Activated CD8-positive, alpha-beta memory T cell treated with anti-CD3 and anti-CD28 coated beads, Interleukin-2, amount 50 U/mL, for 24 hours (primary cell): ENCODE measurements around the gene LBHD2.
"Not testable (repeated sequence)": the region's sequence is repeated elsewhere in the genome, so short reads cannot be mapped to it uniquely, and the experiment has no call there.

Experiments
- DNase-seq: peaks from one replicate; pipeline ENCODE4 v3.0.0-alpha.2; 2020; ENCODE audit errors: extremely low read depth

The LBHD2 gene

DNA sequence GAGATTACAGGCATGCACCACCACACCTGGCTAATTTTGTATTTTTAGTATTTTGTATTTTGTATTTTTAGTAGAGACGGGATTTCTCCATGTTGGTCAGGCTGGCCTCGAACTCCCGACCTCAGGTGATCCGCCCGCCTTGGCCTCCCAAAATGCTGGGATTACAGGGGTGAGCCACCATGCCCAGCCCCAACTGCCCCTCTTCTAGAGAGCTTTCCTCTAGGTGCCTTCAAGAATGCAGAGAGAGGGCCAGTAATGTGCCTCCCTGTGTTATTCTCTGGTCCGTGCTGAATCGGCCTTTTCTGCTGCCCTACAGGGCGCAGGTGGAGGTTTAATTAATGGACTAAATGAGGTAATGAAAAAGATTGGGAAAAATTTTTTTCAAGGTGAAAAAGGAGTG is 35.5 kb downstream of the LBHD2 start:
- not testable (repeated sequence) for DNase-seq

DNA sequence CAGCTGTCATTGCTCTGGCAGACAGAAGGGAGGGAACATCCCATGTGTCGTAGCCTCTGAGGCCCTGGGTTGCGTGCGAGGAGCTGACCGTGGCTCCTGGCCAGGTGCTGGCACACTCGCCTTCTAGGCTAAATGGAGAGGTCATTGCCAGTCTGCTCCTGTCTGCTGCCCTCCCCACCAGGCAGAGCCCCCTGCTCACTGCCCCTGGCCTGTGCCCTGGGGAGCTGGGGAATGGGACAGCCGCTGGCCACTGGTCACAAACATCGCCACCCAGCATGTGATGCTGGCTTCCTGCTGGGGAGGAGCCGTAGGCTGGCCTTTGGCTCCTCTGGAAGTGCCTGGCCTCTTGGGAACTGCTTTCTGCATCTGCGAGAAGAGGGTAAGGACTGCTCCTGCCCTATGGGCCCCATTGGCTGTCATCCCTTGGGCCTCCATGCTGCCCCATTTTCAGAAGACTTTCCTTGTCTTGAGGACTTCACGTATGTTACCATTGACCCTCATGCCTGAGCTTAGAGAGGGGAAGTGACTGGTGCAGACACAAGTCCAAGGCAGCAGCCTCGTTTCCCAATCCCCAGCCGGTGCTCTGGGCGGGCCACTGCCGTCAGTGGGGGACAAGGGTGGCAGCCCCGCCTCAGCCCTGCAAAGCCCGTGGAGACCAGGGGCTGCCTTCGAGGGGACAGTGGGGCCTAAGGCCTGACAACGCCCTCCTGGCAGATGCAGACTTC is 37.3 kb downstream of the LBHD2 start:
- DNase-seq = no peak

DNA sequence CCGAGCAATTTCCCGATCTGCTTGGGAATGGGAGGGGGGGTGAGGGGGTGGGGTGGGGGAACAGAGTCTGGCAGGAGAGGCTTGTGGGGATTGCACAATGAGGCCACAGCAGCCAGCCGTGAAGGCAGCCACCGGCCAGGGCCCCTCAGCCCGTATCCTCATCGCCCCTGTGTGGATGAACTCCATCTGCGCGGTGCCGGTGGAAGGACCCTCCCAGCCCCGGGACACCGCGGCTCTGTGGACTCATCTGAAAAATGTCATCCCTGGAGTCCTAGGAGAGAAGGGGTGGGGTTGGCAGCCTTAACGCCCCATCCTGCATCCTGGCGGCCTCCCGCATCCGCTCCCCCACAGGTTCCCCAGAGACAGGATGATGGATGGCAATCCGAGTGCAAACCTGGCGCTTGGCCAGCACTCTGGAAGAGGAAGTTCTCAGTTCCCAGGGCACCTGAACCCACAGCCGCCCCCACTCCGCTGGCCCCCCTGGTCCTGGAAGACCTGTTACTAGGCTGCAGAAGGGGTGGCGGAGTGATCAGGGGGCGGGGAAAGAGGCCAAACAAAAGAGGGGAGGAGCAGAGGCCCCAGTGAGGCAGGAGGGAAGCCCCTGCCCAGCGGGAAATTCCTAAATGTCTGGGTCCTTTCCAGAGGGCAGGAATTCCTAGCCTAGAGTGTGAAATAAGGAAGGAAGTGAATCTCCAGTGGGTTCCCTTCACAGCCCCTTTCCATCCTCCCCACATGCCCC is 38.0 kb downstream of the LBHD2 start:
- DNase-seq = no peak

DNA sequence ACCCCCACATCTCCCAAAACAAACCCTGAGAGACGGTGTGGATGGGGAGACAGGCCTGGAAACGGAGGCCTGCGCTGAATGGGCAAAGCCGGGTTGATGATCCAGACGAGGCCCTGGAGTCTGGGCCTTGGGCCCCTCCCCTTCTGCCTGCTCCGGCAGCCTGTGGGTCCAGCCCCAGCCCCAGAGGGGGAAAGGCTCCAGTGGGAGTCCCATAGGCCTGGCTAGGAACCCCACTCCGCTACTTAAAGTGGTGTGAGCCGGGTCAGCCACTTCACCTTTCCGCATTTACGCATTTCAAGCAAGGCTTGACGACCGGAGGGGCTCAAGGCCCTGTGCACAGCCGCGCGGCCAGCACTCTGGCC is 38.6 kb downstream of the LBHD2 start:
- DNase-seq = no peak

DNA sequence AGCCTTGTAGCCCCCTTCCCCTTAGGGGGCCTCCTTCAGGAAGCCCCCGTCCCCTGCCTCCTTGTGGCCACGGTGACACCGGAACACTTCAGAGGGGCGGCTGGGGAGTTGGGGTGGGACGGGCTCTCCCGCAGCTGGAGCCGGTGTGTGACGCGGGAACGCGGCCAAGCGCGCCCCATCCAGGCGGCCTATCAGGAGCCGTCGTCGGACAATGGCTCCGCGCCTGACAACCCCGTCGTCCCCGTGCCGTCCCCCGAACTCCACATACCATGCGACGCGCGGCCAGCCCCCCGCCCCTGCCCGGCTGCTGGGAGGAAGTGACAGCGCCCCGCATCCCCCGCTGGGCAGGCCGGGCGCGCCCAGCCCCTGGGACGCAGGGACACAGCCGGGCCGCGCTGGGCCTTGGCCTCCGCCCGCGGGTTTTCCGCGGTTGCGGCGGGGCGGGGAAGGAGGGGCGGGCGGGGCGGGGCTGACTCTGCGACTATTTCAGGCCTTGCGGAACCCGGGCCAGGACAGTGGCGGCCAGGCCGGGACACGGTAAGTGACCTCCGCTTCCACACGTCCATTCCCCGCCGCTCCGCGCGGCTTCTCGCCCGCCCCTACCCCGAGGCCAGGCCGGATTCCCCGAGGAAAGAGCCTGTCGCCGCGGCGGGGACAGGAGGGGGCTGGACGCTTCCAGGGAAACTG is 39.1 kb downstream of the LBHD2 start, which contains the start of gene TNFAIP2:
Gene TNFAIP2 (plus strand): TSS at position 515 of the 687 bp plus-strand sequence. CDS start 2,997 bp downstream, outside the sequence.
- no peak for DNase-seq

DNA sequence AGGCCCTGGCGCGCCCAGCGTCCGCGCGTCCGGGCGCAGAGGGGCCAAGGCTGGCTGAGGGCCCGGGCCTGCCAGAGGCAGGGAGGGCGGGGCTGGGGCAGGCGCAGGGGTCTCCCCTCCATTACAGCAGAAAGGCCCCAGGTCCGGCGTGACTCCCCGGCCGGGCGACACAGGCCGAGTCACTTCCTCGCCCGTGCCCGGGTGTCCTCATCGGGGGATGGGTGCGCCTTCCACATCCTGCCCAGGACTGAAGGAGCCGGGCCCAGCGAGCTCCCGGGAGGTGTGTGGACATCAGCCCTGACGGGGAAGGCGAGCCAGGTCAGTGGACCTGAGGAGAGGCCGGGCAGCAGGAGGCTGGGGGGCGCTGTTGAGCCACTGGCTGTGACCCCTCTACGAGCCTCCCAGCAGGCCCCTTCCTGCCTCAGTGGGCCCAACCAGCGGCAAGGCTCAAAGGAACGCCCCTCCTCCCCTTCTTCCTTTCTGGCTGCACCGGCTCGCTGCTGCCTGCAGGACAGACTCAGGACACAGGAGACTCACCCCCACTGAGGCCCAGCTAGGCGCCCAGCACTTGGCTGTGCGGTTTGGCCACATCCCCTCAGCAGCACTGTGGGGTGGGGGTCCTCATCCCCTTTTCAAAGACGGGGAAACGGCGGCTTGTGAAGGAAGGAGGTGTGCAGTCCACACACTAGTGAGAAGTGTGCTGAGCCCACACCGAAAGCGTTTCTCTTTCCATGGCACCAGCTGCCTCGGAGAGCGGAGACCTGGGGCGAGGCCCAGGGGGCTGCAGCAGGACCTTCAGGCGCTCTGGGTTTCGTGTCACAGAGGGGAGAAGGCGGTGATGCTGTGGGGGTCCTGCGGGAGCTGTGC is 39.9 kb downstream of the LBHD2 start:
- DNase-seq = no peak

DNA sequence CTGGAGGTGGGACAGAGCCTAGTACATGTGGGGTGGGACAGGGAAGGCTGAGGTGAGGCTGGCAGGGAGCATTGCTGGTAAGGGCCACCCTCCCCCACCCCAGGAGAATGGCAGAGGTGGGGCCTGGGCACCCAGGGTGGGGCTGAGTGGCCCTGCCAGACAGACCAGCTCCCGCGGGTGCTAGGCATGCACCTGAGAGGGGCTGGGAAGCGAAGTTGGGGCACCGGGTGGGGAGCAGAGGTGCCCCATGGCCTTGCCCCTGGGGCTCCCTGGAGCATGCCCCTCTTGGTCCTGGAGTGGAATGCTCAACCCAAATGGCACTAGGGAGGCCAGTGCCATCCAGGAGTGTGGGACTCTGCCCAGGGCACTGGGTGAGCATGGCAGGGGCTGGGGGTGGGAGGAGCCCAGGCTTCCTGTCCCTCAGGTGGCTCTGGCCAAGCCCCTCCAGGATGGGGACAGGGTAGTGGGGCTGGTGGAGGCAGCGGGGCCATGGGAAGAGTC is 40.5 kb downstream of the LBHD2 start:
- no peak for DNase-seq

DNA sequence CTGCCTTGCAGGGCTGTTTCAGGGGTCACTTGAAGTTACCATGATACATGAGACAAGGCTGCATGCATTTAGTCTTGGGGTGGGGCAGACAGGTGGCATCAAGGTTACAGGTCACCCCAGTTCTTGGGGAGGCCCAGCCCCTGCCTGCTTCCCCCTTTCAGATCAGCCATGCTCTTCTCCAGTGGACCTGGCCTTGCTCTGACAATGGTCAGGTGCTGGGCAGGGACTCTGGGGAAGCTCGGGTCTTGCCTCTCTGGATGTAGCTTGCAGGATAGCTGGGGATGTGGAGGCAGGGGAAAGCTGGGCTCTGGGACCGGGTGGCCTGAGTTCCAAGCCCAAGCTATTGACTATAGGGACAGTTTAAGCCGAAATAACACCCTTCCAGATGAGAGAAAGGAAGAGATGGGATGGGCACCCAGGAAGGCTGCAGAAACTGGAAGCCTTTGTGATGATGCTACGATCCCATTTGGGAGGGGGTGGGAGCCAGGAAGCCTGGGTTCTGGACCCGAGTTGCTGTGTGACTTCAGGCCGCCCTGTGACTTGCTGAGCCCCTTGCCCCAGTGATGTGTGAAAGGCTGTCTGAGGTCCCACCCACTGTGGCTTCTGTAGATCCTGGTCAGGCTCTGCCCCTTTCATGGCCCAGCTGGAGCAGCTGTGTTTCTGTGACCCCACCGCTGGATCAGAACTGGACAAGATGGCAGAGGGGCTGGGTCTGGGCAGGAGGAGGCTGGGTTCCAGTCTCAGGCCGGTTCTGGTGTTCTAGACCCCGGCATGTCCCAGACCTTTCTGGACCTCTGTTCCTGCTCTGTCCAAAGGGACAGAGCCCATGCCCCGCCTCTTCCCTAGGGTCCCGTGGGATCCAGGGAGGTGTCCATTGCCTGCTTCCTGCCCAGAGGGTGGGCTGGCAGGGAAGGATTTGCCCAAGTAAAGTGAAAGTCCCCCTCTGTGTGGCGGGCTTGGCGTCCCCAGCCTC is 41.4 kb downstream of the LBHD2 start:
- no peak for DNase-seq

DNA sequence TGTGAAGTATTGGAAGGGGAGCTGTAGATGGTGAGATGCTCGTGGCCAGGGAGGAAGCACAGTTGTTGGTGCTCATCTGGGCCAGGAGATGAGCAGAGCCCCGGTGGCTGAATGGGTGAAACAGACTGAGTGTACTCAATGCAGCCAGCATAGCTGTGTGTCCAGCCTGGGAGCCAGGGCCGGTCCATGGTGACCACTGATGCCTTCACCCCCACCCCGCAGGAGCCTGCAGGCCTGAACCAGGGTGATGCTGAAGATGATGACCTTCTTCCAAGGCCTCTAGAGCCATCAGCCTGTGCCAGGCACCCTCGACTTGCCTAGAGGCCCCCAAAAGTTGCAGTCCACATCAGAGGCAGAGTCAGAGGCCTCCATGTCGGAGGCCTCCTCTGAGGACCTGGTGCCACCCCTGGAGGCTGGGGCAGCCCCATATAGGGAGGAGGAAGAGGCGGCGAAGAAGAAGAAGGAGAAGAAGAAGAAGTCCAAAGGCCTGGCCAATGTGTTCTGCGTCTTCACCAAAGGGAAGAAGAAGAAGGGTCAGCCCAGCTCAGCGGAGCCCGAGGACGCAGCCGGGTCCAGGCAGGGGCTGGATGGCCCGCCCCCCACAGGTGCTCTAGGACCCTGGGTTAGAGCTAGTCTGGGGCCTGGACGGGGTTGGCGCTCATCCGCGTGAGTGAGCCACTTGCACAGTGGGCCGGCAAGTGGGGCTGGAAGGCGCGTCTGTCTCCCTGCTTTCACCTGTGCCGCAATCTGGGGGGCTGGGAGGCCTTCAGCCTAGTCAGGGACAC is 42.3 kb downstream of the LBHD2 start:
- no peak for DNase-seq

DNA sequence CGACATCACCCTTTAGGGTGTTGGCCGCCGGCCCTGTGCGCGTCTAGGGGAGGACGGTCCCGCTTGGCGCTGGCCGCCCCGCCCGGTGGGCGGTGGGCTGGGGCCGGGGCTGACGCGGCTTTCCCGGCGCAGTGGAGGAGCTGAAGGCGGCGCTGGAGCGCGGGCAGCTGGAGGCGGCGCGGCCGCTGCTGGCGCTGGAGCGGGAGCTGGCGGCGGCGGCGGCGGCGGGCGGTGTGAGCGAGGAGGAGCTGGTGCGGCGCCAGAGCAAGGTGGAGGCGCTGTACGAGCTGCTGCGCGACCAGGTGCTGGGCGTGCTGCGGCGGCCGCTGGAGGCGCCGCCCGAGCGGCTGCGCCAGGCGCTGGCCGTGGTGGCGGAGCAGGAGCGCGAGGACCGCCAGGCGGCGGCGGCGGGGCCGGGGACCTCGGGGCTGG is 42.9 kb downstream of the LBHD2 start:
- no peak for DNase-seq

DNA sequence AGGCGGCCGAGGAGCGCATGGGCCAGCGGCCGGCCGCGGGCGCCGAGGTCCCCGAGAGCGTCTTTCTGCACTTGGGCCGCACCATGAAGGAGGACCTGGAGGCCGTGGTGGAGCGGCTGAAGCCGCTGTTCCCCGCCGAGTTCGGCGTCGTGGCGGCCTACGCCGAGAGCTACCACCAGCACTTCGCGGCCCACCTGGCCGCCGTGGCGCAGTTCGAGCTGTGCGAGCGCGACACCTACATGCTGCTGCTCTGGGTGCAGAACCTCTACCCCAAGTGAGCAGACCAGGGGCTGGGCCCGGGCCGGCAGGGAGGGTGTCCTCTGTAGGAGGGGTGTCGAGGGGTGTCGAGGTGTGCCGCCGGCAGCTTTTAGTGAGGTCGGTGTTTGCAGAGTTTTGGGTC is 43.3 kb downstream of the LBHD2 start:
- DNase-seq = no peak

DNA sequence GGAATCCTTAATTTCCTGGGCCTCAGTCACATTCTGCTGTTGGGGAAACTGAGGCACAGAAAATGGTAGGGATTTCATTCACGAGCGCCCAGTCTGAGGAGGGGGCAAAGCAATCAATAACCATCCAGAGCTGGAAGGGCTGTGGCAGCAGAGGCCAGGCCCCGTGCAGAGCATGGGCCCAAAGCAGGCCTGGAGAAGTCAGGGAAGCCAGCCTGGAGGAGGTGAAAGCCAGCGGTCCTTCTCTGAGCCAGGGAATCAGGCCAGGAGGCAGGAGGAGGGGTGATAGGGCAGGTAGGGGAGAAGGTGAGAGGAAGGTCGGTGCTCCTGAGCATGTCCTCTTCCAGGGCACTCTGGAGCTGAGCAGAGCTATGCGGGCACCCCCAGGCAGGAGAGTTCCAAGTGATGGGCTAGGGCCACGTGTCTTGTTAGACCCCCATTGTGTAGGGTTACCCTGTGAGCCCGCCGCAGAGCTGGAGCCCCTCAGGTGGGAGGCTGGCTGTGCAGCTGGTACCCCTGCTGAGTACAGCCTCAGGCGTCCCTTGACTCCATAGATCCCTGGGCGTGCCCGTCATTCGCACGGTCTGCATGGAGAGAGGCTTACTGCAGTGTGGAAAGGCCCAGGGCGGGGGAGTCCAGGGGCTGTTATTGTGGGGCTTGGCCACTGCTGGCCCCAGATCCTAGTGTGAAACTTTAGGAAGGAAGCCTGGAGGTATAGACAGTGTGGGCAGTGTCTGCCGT is 44.0 kb downstream of the LBHD2 start:
- DNase-seq = no peak

DNA sequence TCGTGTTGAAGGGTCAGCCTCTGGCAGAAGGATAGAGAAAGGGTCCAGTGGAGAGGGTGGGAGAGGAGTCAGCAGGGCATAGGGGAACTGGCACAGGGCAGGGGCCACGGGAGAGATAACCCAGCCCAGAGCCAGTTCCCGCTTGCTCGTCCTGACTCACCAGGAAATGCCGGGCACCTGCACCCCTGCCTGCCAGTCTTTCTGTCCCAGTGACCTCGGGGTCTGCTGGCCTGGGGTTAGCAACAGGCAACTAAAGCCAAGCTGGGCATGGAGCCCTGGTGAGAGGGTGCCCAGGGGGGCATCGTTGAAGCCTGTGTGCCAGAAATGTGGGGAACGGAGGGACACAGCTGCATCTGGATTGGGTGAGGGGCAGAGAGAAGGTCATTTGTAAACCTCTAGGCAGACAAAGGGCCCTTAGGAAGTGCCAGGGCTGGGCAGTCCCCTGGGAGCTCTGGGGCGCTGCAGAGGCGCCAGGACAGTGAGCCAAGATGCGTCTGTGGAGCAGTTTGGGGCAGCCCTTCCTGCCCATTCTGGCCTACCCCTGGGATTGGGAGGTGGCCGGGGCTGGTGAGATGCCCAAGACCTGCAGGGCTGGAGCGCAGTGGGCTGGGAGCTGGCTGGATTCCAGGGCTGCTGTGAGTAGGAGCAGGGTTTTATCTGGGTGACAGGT is 44.8 kb downstream of the LBHD2 start:
- DNase-seq = no peak

DNA sequence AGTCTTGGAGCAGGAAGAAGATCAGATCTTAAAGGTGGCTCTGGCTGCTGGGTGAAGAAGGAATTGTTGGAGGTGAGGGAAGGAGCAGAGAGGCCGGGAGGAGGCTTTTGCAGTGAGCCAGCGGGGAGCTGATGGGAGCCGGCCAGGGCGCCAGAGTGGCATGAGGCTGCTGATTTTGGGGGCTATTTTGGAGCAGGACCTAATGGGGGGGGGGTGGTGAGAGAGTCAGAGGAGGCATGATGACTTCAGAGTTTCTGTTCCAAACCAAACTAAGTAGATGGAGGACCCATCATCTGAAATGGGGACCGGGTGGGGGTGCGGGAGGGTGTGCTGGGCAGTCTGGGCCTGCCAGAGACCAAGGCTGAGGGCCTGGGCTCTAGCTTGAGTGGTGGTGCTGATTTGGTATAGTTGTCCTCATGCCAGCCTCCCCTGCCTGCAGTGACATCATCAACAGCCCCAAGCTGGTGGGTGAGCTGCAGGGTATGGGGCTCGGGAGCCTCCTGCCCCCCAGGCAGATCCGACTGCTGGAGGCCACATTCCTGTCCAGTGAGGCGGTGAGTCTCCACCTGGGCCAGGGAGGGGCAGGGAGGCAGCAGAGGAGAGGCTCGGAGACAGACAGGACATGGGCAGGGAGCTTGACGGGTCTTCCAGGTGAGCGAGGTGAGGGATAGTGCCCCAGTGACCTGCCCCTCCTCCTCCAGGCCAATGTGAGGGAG is 45.4 kb downstream of the LBHD2 start:
- DNase-seq = no peak

DNA sequence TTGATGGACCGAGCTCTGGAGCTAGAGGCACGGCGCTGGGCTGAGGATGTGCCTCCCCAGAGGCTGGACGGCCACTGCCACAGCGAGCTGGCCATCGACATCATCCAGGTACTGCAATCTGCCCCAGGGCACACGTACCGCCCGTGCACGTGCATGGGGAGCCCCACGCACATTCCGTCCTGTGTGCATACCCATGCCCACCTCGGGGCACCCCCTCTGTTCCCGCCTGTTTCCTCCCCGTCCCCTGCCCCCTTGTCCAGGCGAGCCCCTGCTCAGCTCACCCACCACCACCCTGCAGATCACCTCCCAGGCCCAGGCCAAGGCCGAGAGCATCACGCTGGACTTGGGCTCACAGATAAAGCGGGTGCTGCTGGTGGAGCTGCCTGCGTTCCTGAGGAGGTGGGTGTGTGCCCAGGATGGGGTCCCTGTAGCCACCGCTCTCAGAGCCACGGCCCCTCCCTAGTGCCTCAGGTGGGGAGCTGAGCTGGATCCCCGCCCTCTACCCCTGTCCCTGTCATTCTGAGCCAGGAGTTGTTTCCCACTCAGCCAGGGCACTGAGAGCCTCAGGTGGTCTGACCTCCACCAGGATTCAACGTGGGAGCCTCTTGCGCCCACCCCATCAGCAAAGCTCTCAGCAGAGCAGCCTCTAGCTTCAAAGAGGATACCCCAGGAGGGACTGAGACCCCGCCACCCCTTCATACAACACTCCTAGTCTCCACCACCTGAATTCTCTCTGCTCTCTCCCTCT is 46.2 kb downstream of the LBHD2 start:
- DNase-seq = no peak

DNA sequence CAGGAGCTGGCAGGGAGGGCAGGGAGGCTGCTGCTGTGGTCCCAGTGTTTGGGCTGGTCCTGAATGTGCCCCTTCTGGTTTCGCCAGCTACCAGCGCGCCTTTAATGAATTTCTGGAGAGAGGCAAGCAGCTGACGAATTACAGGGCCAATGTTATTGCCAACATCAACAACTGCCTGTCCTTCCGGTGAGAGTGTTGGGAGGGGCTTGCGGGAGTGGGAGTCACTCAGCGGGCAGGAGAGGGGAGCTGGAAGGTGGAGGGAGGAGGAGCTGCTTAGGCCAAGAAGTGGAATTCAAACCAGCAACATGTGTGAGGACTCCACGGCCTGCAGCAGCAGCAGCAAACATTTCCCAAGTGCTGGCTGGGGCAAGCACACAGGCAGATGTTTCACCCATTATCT is 47.0 kb downstream of the LBHD2 start:
- DNase-seq = no peak

DNA sequence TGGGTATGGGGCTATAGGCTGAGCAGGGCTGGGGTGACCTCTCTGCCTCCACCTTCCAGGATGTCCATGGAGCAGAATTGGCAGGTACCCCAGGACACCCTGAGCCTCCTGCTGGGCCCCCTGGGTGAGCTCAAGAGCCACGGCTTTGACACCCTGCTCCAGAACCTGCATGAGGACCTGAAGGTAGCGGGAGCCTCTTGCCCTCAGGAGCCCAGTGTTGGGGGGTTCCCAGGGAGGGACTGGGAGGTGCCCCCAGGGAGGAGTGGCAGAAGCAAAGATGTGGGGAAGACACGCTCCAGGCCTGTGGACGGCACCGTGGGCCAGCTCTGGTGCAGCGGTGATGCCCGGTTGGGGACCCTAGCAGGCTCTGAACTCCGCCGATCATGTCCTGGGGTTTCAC is 47.6 kb downstream of the LBHD2 start:
- no peak for DNase-seq
